Renal cortical epithelial cell (primary cell): Measurements from ENCODE around the gene DIAPH3. TPM values are rescaled to one million over a fixed set of nuclear protein-coding genes. Genes with fewer than 3 reads are reported as not detected.

Source experiments
- DNase-seq: peaks from one replicate; pipeline ENCODE4 v3.0.0-alpha.2; 2011; ENCODE audit warnings: low read depth
- total RNA-seq: library from RNA; depleted of rRNA; stranded (reverse); fragments of >200 nt; gene quantifications from 2 replicates; pipeline ENCODE4 v1.2.3, GENCODE V29; 2014

DIAPH3 gene
- total RNA-seq, 1 donor from 2014 or later: 20.8 TPM

DNA sequence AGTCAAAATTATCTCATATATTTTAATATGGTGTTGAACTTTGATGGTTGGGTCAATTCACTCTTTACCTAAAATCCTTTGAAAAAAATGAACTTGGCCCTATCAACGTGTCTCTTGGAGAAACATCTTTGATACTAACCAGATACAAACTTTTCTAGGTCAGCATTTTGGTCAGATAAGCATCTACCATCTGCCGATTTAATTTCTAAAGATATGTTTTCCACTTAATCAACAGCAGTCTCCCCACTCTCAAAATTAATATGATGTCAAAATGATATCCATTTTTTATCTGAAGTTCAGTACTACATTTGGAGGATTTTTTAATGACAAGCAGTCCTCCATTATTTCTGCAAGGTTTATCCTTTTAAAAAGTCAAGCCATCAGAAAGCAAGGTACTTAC lies 288.8 kb downstream of the DIAPH3 start:
- no peak for DNase-seq

DNA sequence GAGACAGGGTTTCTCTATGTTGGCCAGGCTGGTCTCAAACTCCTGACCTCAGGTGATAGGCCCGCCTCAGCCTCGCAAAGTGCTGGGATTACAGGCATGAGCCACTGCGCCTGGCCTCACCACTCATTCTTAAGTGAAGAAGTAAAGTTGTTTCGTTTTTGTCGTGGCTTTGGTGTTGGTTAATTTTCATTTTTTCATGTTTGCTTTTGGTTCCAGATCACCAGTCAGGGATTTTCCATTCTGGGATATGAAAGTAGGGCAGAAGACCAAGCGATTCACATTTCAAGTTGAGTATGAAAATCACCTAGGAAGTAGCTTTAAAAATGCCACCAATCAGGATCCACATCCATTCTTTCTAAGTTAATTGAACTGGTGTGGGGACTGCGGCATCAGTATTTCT lies 289.9 kb downstream of the DIAPH3 start:
- DNase-seq: peak; percentile 5

DNA sequence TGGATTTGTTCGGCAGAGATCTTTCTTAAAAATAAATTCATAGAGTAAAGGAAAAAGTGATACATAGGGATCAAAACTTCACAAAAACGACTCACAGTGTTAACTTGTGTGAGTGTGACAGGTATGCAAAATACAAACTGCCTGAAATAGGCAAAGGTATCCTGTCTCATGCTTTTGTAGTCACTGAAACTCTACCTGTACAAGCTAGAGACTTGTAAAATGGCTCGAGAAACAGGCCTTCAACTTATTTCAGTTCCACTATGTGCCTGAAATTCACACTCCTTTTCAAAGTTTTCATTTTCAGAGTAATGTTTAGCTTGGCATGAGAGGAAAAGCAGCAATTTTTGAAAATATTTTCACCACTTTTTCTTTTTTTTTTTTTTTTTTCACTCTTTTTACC lies 290.4 kb downstream of the DIAPH3 start:
- no peak for DNase-seq

DNA sequence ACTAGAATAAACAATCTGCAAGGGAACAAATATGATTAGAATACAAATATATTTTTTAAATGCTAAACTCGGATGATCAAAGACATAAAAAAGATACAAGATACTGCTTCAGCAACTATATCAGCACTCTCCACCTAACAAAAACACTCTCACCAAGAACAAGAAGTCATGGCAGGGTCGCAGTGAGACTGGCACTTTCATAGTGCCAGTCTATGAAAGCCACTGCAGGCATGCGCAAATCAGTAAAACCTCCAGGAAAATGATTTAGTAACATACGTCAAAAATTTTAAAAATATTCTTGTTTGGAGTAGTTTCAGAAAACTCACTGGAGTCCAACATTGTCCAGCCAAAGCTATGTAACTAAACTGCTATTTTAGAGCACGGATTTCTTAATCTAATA lies 295.9 kb downstream of the DIAPH3 start:
- DNase-seq: no peak

DNA sequence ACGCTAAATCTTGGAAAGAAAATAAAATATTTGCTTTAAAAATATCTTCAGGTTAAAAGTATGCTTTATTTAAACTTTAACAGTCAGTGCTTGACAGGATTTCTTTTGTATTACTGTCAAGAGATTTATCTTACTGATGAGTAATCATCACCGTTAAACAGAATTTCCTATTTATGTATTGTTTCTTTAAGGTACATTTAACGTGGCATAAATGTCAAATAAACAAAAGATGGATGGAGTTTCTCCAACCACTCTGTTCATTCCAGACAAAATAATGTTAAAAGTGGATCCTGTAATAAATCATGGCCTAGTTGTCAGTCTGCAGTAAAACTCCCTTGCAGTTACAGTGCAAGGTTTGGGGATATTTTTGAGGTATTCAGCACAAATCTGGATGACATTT lies 298.3 kb downstream of the DIAPH3 start:
- no peak for DNase-seq

DNA sequence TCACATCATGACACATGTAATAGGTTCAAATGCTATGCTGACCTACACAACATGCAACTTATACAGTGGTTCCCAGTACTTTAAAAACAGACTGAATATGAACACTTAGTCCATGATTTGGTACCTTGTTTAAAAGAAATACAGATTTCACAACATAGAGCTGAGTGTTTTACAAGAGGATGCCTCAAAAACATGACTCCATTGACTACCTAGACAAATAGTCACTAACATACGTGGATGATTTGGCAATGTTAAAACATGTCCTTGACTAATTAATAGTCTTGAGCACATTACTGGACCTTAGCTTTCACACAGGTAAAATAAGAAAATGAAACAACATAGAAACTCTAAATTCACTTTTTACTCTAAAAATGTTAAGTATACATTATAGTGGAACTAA lies 300.1 kb downstream of the DIAPH3 start:
- no peak for DNase-seq

DNA sequence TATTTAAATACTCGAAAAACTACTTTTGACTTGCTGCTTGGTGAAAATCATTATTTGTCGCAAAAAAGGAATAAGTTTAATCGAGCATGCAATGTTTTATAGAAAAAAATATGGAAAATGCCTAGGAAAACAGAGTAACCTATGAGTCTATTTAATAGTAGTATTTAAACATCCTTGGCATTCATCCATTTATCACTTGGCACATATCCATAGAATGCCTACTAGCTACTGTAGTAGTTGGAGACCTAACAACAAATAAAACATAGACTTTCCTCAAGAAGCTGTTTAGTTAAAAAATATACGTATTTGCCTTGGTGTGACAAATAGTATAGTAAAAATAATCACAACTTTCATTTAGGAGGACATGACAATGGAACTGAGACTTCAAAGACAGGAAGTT lies 302.1 kb downstream of the DIAPH3 start:
- DNase-seq: no peak

DNA sequence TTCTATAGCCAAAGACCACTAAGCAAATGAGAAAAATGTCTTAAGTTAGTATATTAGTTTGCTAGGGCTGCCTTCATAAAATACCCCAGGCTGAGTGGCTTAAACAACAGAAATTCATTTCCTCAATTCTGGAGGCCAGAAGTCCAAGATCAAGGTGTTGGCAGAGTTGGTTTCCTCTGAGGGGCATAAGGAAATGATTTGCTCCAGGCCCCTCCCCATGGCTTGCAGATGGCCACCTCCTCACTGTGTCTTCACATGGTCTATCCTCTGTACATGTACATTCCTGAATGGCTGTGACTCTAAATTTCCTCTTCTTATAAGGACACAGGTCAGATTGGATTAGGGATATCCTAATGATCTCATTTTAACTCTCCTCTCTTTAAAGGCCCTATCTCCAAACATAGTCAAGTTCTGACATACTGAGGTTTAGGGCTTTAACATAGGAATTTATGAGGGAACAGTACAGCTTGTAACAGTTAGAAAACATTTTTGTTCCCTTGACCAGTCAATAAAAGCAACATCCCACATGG lies 307.4 kb downstream of the DIAPH3 start:
- no peak for DNase-seq

DNA sequence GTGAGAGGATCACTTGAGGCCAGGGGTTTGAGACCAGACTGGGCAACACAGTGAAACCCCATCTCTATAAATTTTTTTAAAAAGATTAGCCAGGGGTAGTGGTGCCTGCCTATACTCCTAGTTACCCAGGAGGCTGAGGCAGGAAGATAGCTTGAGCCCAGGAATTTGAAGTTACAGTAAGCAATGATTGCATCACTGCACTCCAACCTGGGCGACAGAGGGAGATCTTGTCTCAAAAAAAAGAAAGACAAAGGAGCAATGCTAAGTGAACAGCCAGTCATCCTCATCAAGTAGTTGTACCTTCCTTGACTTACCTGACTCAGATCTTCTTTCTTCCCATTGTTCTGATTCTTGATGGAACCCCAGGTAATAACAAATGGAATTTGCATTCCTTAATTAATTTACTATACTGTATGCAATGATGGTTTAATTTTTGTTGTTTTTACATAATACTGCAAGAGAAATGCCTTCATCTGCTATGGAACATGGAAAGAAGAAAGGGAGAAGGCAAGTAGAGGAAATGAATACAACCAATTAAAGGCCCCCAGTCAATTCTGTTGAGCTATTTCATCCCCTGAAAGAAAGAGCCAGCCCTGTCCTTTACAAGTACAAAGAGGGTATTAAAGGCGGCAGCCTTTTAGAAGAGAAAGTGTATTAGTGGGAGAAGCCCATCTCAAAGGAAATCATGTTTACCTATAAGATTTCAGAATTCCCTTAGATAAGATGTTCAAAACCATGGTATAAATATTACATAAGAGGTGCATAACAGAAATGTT lies 316.7 kb downstream of the DIAPH3 start:
- DNase-seq: peak; percentile 12

DNA sequence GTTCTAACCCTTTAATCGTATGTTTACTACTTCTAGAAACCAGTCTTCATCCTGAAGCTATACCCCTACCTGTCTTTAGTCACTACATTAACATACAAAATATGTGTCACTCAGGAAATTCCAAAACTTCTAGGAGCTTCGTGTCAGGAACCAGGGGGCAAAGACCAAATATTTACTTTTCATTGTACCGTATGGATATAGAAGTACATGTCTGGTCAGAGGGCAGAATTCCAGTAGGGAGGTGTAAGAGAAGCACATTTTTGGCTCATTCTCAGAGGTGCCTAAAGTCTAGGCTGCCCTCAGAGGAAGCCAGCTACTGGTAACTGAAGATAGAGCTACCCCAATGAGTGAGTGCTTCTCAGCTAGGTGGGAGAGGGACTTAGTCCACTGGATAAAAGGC lies 320.7 kb downstream of the DIAPH3 start:
- no peak for DNase-seq

DNA sequence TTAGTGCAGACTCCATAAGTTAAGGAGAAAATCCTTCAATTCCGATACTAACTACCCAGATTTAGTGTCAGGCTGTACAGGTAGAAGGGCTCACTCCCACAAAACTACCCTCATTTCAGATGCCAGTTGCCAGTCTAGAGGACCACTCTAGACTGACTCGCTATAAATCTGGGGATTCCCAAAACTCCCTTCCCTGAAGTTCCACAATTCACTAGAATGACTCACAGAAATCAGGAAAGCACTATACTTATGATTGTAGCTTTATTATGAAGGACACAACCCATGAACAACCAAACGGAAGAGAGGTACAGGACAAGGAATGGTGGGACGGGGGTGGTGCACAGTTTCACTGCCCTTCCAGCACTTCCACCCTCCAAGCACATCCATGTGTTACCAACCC lies 321.2 kb downstream of the DIAPH3 start:
- peak; percentile 14 for DNase-seq

DNA sequence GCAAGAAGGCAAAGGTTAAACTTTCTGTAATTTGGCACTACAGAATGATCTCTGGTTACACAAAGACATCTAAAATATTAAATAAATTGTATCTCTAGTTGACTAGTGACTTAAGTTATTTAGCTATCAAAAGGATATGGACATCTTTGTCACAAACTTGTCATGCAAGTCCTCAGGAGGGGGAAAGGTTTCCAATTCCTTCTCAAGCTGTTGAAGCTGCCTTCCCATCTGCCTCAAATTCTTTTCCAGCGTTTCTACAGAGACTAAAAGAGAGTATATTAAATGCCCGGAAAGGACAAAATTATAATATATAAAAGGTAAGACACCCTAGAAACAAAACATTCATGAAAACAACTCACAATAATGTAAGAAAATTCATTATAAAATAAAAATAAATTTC lies 324.5 kb downstream of the DIAPH3 start:
- DNase-seq: no peak

DNA sequence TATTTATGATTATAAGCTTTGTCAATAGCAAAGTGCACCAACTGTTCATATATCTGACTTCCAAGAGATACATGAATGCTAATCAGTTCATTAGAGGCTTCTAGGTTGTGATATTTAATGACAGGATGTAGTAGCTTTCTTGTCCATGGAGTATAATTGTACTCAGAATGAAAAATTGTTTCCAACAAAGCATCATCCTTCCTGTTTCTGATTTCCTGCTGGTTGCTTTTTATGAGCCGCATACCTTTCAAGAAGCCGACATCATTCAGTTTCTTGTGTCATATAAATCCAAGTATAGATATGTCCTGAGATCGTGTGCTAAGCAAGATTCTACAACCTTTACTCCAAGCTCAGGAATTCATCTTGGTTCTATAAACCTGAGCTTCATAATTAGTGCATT lies 326.6 kb downstream of the DIAPH3 start:
- no peak for DNase-seq

DNA sequence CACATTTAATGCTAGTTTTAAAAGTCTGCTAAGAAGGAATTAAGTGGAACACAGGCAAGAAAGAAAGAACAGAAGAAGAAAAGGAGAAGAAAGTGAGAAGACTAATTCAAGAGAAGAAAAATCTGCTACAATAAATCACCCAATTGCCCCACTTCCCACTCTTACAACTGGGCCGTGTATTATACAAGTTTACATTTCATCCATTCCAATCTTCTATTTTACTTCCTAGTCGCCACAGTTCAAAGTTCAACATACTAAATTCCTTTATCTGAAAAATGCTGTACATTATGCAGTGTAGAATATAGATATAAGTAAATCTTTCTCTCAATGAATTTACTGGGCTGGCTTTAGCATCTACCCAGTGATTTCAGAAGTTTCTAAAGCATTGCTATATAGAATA lies 328.2 kb downstream of the DIAPH3 start:
- DNase-seq: no peak

DNA sequence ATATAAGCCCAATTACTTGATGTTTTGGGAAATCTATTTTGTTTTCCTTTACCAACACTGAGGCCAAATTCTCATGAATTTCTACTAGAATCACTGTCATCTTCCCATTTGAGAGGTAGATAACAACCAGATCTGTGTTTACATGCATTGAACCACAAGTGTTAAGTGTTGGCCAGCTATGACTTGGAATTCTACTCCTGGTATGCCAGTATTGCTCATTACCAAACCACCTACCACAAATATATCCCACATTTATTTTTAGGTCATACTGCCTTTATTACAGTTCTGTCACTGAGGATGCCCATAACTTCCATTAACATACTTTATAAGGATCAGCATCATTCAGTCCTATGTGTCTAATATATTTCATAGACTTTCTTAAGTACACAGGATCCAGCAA lies 328.9 kb downstream of the DIAPH3 start:
- peak; percentile 50 for DNase-seq

DNA sequence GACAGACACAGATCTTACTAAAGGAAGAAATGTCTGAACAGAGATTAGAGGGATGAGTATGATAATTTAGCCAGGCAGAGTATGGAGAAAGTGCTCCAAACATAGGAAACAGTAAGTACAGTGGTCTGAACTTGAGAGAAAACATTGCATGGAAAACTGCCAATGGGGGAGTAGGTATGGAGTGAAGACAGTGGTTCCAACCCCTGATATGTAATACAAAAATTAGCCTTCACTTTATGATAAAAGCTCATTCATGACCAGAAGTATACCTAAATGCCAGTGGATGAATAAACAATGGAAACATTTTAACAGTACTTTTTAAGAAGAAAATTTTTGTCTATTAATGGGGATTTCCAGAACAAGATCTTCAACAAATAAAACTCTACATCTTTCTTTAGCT lies 334.0 kb downstream of the DIAPH3 start:
- no peak for DNase-seq

DNA sequence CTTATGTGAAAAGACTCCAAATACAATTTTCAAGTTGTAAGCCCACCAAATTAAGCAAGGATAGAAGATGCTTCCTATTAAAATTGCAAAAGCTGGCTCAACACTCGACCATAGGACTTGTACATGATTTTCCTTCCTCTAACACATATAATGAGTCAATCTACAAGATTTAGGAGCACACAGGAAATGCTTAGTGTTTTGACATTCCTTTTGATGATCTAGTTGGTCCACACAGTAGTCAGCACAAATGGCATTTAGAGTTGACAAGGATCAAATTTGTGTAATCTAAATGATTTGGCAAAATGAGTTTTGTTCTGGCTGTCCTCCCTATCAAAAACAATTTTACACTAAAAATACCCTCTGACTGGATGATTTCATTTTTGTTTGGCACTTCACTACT lies 340.2 kb downstream of the DIAPH3 start:
- peak; percentile 52 for DNase-seq

DNA sequence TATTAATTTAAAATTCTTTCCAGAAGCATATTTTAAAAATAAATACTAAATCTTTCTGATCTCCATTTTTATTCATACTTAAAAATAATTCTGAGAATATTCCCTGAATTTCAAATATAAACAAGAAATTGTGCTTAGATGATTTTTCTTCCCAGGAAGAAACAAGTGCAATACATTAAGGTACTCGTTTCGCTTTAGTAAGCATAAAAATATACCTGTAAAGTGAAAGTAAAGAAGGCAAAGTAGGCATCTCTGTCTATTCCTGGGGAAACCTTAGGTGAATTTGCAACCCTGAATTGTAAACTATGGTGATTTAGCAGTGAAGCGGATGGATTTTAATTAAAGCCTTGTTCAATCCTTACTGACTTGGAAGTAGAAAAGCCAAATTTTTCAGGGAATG lies 354.2 kb downstream of the DIAPH3 start:
- DNase-seq: no peak

DNA sequence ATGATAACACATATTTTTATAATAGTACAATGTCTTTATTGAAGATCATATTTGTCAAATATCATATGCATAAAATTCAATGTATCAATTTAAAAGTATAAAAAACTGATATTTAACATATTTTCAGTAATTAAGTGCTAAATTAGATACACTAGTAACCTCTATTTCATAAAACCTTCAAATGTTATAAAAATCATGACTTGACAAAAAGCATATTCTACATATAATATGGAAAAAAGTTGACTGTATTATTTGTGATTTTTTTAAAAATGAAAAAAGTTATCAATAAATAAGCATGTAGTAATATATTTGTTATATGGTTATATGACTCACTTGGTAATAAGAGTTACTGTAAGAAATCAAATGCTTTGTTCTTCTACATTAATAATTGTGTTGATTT lies 356.9 kb downstream of the DIAPH3 start:
- no peak for DNase-seq

DNA sequence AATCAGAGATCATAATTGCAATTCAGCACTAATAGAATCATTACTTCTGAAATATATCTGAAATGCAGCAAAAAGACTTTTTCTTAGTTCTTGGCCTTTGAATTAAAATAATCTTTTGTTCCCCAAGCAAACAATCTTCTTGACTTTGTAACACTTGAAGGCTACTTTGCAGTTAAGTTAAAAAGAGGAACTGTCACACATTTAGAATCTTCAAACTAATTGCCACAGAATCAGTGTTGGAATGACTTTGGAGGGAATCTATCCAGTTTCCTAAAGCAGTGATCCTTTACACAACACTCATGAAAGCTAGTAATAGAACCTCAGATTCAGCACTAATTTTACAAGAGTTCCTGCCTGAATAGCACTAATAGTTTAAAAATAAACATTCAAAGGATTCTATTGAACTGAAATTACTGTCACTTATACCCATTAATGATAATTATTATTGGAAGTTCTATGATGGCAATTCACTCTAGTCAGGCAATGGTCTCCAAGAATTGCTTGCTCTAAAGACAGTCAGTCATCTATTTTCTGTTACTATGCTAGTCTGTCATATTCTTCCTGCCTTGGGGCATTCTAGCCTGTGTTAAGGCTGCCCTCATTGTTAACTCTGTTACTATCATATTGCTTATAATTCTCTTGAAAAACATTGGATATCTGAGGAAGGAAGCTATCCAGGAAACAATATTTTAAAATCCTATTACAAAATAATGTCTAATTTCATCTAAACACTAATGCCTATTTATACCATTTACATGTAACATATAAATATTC lies 362.4 kb downstream of the DIAPH3 start:
- DNase-seq: no peak

DNA sequence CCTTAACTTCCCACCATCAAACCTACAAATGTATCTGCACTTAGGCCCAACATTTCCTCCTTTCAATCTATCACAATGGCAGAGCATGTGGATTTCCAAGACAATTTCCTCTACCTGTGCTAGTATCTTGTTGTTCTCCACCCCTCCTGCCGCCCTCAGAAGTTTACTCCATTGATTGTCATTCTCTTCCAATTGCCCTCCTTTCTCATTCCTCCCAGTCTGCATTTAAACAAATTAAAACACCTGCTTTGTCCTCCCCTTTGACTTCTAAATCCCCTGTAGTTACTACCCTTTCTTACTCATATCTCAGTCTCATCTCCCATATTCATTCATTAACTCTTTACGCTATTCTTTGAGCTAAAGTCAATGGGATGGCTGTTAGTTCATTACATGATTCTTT lies 370.6 kb downstream of the DIAPH3 start:
- DNase-seq: no peak

DNA sequence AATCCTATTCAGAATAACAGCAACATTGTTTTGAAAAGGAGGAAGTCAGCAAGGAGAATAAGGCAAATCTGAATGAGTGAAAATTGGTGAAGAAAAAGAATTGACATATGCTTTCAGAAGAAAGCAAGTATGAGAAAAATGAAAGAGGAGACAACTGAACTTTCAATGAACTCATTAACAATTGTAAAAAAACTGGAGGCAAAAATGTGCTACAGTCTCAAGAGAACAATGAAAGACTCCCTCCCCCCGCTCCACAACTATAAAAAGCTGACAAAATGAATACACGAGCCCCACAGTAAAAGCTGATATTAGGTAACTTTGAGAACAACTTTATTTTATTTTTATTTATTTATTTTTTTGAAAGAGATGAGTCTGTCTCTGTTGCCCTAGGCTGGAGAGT lies 373.1 kb downstream of the DIAPH3 start:
- DNase-seq: no peak

DNA sequence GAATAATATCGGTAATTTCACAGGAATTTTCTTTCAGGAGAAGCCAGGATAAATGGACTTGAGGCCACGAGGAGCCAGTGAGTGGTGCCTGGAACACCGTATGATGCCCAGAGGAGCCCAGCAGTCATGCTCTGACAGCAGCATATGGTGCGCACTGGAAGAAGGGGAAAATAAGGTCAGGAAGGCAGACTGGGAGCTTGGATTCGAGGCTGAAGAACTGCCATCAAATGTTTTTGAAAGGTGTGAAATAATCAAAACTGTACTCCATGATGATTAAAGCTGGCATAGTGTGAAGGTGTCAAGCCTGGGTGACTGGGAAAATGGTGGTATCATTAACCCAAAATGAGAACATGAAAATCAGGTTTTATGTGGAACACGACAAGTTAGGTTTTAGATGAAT lies 374.2 kb downstream of the DIAPH3 start:
- DNase-seq: no peak
